Measurements from ENCODE around the gene RBM3. TPM values are rescaled to one million over a fixed set of nuclear protein-coding genes. Genes with fewer than 3 reads are reported as not detected.

The RBM3 gene
- total and polyA plus RNA-seq, 2 donors (not counting 1 experiment from before 2014, with no cell fraction given) = 200 to 291 TPM

DNA sequence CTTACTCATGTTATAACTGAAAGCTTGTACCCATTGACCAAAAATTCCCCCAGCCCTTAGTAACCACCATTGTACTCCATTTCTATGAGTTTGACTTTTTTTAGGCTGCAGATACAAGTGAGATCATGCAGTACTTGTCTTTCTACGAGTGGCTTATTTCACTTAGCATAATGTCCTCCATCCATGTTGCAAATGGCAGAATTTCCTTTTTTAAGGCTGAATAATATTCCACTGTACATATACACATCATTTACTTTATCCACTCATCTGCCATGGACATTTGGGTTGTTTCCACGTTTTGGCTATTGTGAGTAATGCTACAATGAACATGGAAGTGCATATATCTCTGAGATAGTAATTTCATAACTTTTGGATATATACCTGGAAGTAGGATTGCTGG, 10.4 kb downstream of the RBM3 start:
- Histone ChIP-seq H3K27ac (ENCODE audit: low read length in 2 of 2) (no peak overlapping the region), H3K4me2 (replicated peaks; ENCODE audit: low read depth, low read length, poor library complexity, severe bottlenecking) (no peak overlapping the region), H3K27me3 (replicated peaks in 1 of 4; ENCODE audit: control extremely low read depth in 1 of 4, control insufficient read depth in 3 of 4, insufficient read depth in 4 of 4, low read length in 3 of 4) (no peaks in the 10 kb centered on the region), H3K4me3 (ENCODE audit: control extremely low read depth in 1 of 5, extremely low read depth in 1 of 5, insufficient read depth in 1 of 5, low read depth in 2 of 5, low read length in 4 of 5) (no peak overlapping the region), H2AFZ (ENCODE audit: insufficient read depth, low read depth, low read length, poor library complexity, severe bottlenecking) (no peak overlapping the region), H3K36me3 (replicated peaks in 1 of 2; ENCODE audit: control extremely low read depth in 1 of 2, control insufficient read depth in 1 of 2, extremely low read depth in 1 of 2, insufficient read depth in 2 of 2, low read length in 1 of 2) (peaks cover 0 to under 1% of the 10 kb centered on the region in 2 experiments), H3K9ac (ENCODE audit: low read length) (no peak overlapping the region), H3K9me3 (ENCODE audit: control extremely low read depth in 1 of 3, control insufficient read depth in 2 of 3, insufficient read depth in 1 of 3, low read length in 2 of 3) (no peaks in the 10 kb centered on the region), H3K79me2 (ENCODE audit: control insufficient read depth, insufficient read depth, low read length) (no peaks in the 10 kb centered on the region), H4K20me1 (ENCODE audit: control insufficient read depth, insufficient read depth, low read length, poor library complexity, severe bottlenecking) (no peaks in the 10 kb centered on the region), H3K4me1 (ENCODE audit: control insufficient read depth in 2 of 2, insufficient read depth in 2 of 2, low read length in 2 of 2) (no peaks in the 10 kb centered on the region)
- H3K27me3 Mint-ChIP-seq = no peaks in the 10 kb centered on the region
- ChIA-PET CTCF (no interaction called here), POLR2A (interaction anchor here (0.7 kb wide), 1 partner anchor 11 kb away, joined by 4 read pairs; no protein-coding TSS in a partner anchor)
- DNase-seq (no peak), ATAC-seq (ENCODE audit: low read depth) (no peak)
- H3K4me3 Mint-ChIP-seq = no peak overlapping the region
- no peak overlapping the region for H3K27ac Mint-ChIP-seq
- WGBS (ENCODE audit: insufficient coverage) = no CpG with 5 or more reads among the region's 2 CpGs
- intact Hi-C loops (cut with micrococcal nuclease) = no loop called here
- no peak for TF ChIP-seq EZH2 (IDR thresholded peaks at IDR 0.05; ENCODE audit: borderline replicate concordance, insufficient read depth, low read depth, low read length, poor library complexity, severe bottlenecking)
- TF ChIP-seq, protein P1, sequence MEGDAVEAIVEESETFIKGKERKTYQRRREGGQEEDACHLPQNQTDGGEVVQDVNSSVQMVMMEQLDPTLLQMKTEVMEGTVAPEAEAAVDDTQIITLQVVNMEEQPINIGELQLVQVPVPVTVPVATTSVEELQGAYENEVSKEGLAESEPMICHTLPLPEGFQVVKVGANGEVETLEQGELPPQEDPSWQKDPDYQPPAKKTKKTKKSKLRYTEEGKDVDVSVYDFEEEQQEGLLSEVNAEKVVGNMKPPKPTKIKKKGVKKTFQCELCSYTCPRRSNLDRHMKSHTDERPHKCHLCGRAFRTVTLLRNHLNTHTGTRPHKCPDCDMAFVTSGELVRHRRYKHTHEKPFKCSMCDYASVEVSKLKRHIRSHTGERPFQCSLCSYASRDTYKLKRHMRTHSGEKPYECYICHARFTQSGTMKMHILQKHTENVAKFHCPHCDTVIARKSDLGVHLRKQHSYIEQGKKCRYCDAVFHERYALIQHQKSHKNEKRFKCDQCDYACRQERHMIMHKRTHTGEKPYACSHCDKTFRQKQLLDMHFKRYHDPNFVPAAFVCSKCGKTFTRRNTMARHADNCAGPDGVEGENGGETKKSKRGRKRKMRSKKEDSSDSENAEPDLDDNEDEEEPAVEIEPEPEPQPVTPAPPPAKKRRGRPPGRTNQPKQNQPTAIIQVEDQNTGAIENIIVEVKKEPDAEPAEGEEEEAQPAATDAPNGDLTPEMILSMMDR (IDR thresholded peaks at IDR 0.05) = no peak
- H3K9me3 Mint-ChIP-seq (ENCODE audit: insufficient read depth) = no peaks in the 10 kb centered on the region
- H3K4me1 Mint-ChIP-seq = peaks cover 1% of the 10 kb centered on the region

DNA sequence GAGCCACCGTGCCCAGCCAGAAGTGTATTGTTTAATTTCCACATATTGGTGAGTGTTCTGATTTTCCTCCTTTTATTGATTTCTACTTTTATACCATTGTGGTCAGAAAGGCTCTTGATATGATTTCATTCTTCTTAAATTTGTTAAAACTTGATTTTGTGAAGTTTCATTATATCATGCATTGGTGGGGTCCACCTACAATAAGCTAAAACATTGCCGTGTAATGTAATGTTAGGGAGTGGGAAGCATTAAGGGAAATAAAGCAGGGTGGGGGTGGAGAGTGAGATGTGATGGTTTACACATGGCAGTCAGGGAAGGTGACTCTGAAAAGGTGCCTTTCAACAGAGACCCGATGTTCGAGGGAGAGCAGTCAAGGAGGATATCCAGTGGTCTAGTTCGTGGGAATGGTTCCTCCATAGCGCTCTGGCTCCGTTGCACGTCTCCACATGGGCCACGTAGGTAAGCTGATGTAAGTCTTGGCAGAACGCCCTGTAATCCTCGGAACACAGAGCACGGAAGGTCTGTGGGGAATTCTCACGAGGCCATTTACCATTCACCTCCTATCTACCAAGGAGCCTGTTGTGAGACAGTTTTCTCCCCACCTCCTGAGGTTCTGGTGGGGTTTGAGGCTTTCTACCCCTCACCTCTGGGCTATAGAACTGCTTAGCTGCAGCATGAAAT, 15.3 kb downstream of the RBM3 start:
- WGBS (ENCODE audit: insufficient coverage) = 88% methylated on average over 6 of the region's 13 CpGs
- no peak overlapping the region for H3K27ac ChIP-seq (ENCODE audit: low read length in 2 of 2)

More for the DNA sequence above, 15.3 kb downstream of the RBM3 start:
- no peak for ATAC-seq (ENCODE audit: low read depth)
- H3K4me1 Mint-ChIP-seq = no peaks in the 10 kb centered on the region
- no peak overlapping the region for H3K27ac Mint-ChIP-seq
- Histone ChIP-seq H3K4me2 (replicated peaks; ENCODE audit: low read depth, low read length, poor library complexity, severe bottlenecking) (no peak overlapping the region), H3K9ac (ENCODE audit: low read length) (no peak overlapping the region), H3K4me1 (ENCODE audit: control insufficient read depth in 2 of 2, insufficient read depth in 2 of 2, low read length in 2 of 2) (no peaks in the 10 kb centered on the region), H3K79me2 (ENCODE audit: control insufficient read depth, insufficient read depth, low read length) (no peaks in the 10 kb centered on the region), H3K27me3 (replicated peaks in 1 of 4; ENCODE audit: control extremely low read depth in 1 of 4, control insufficient read depth in 3 of 4, insufficient read depth in 4 of 4, low read length in 3 of 4) (no peaks in the 10 kb centered on the region), H3K9me3 (ENCODE audit: control extremely low read depth in 1 of 3, control insufficient read depth in 2 of 3, insufficient read depth in 1 of 3, low read length in 2 of 3) (no peaks in the 10 kb centered on the region), H4K20me1 (ENCODE audit: control insufficient read depth, insufficient read depth, low read length, poor library complexity, severe bottlenecking) (no peaks in the 10 kb centered on the region), H3K36me3 (replicated peaks in 1 of 2; ENCODE audit: control extremely low read depth in 1 of 2, control insufficient read depth in 1 of 2, extremely low read depth in 1 of 2, insufficient read depth in 2 of 2, low read length in 1 of 2) (no peaks in the 10 kb centered on the region), H3K4me3 (ENCODE audit: control extremely low read depth in 1 of 5, extremely low read depth in 1 of 5, insufficient read depth in 1 of 5, low read depth in 2 of 5, low read length in 4 of 5) (no peak overlapping the region), H2AFZ (ENCODE audit: insufficient read depth, low read depth, low read length, poor library complexity, severe bottlenecking) (no peak overlapping the region)
- intact Hi-C loops (cut with micrococcal nuclease) = no loop called here
- POLR2A ChIA-PET = interaction anchor here (0.6 kb wide), 1 partner anchor 15 kb away, joined by 3 read pairs; no protein-coding TSS in a partner anchor
- no peaks in the 10 kb centered on the region for H3K9me3 Mint-ChIP-seq (ENCODE audit: insufficient read depth)
- no peak overlapping the region for H3K4me3 Mint-ChIP-seq
- H3K27me3 Mint-ChIP-seq = no peaks in the 10 kb centered on the region
- CTCF ChIA-PET = no interaction called here
- TF ChIP-seq, protein P1 (IDR thresholded peaks at IDR 0.05) = no peak
- TF ChIP-seq EZH2 (IDR thresholded peaks at IDR 0.05; ENCODE audit: borderline replicate concordance, insufficient read depth, low read depth, low read length, poor library complexity, severe bottlenecking) = no peak
- no peak for DNase-seq

All from B cell (primary cell).